GM12878 (cell line): ENCODE data around the gene LCN1. TPM values are rescaled to one million over a fixed set of nuclear protein-coding genes. Genes with fewer than 3 reads are reported as not detected.

Experiments used
- ATAC-seq: fragments of 200-7000 bp; cut with Tn5 transposase; 3 replicates; pipeline ENCODE4 v1.9.1; 2020; ENCODE audit warnings: mild to moderate bottlenecking, moderate library complexity
- BruUV-seq: library from RNA; stranded (reverse); fragments of 400-500 nt; replicated peaks from 2 replicates; lab custom pipeline; 2021; lab: Mats Ljungman, UMichigan
- CTCF ChIA-PET: fragments of 300-600 bp; sonication (Branson Sonifier 250); formaldehyde crosslinking; extraction: SDS; loops from one replicate; lab custom pipeline; 2021; ENCODE audit warnings: inconsistent platforms; lab: Yijun Ruan, JAX
- POLR2A ChIA-PET: fragments of 350-600 bp; formaldehyde crosslinking; extraction: SDS; loops from one replicate; lab custom pipeline; 2021; ENCODE audit warnings: inconsistent platforms; lab: Charles Lee
- RAD21 ChIA-PET: fragments of 300-600 bp; sonication (Branson Sonifier 250); formaldehyde crosslinking; loops from one replicate; lab custom pipeline; 2023; ENCODE audit warnings: antibody characterized with exemption; ENCODE audit not compliant: unreplicated experiment; lab: Charles Lee
- SMC1A ChIA-PET: fragments of 300-600 bp; sonication (Branson Sonifier 250); formaldehyde crosslinking; loops from one replicate; lab custom pipeline; 2023; ENCODE audit not compliant: unreplicated experiment, uncharacterized antibody; lab: Charles Lee
- DNase-seq: peaks from one replicate; pipeline ENCODE4 v3.0.0-alpha.2; 2011; ENCODE audit warnings: low read depth, low spot score
- FAIRE-seq: peaks from 3 replicates; lab custom pipeline; 2011; peaks lifted over from hg19 to GRCh38; lab: Jason Lieb, UNC
- H2AFZ ChIP-seq: 2 replicates; pipeline ENCODE4 v1.6.0; 2011; ENCODE audit warnings: low read depth, low read length, control low read depth; ENCODE audit not compliant: control insufficient read depth
- H3K27ac ChIP-seq: 2 replicates; pipeline ENCODE4 v1.5.1; 2011; ENCODE audit warnings: control low read depth; ENCODE audit not compliant: control insufficient read depth, insufficient read depth
- H3K27me3 ChIP-seq, 2 experiments: replicated peaks in 1 of 2; 2 replicates each; pipeline versions ENCODE4 v1.6.0 to v1.6.1; 2011; ENCODE audit warnings: low read length in 1 of 2; ENCODE audit not compliant: control insufficient read depth in 2 of 2, insufficient read depth in 2 of 2
- H3K36me3 ChIP-seq, 2 experiments: 2 replicates each; pipeline ENCODE4 v1.5.1; 2011; ENCODE audit warnings: low read length in 1 of 2; ENCODE audit not compliant: control insufficient read depth in 2 of 2, insufficient read depth in 2 of 2
- H3K4me1 ChIP-seq: 2 replicates; pipeline ENCODE4 v1.6.1; 2011; ENCODE audit warnings: mild to moderate bottlenecking, low read length, moderate library complexity, mixed read lengths; ENCODE audit not compliant: control insufficient read depth, insufficient read depth
- H3K4me2 ChIP-seq: 2 replicates; pipeline ENCODE4 v1.6.0; 2011; ENCODE audit warnings: control low read depth; ENCODE audit not compliant: control insufficient read depth, insufficient read depth
- H3K4me3 ChIP-seq: fragments of 200-600 bp; sonication (generic); 2 replicates; pipeline ENCODE4 v1.5.1; 2016
- H3K79me2 ChIP-seq: 2 replicates; pipeline ENCODE4 v1.6.0; 2011; ENCODE audit warnings: low read length; ENCODE audit not compliant: control insufficient read depth, insufficient read depth
- H3K9ac ChIP-seq: 2 replicates; pipeline ENCODE4 v1.8.0; 2011; ENCODE audit warnings: low read length, control low read depth, mixed read lengths; ENCODE audit not compliant: control insufficient read depth, insufficient read depth
- H3K9me3 ChIP-seq: replicated peaks from 3 replicates; pipeline ENCODE4 v1.5.1; 2011; ENCODE audit warnings: mild to moderate bottlenecking, low read length; ENCODE audit not compliant: control insufficient read depth, insufficient read depth
- H4K20me1 ChIP-seq: 2 replicates; pipeline ENCODE4 v1.6.0; 2011; ENCODE audit not compliant: control insufficient read depth, insufficient read depth
- CBX3 ChIP-seq: fragments of 200-600 bp; sonication (generic); IDR thresholded peaks from 2 replicates; pipeline ENCODE4 v1.6.1; 2016; ENCODE audit warnings: low read depth, borderline replicate concordance
- GATAD2B ChIP-seq: fragments of 450-650 bp; conservative IDR thresholded peaks from 2 replicates; pipeline ENCODE4 v1.6.1; 2017; ENCODE audit warnings: low read depth, mild to moderate bottlenecking, moderate library complexity
- KDM1A ChIP-seq: fragments of 200-600 bp; sonication (generic); IDR thresholded peaks from 2 replicates; pipeline ENCODE4 v1.6.1; 2016; ENCODE audit warnings: borderline replicate concordance
- KLF5 ChIP-seq: fragments of 450-650 bp; IDR thresholded peaks from 2 replicates; pipeline ENCODE4 v1.6.1; 2014; ENCODE audit warnings: mild to moderate bottlenecking; ENCODE audit not compliant: partially characterized antibody
- NR2C2 ChIP-seq: IDR thresholded peaks from 2 replicates; pipeline ENCODE4 v1.6.1; 2011; ENCODE audit warnings: borderline replicate concordance, low read depth; ENCODE audit not compliant: control insufficient read depth, insufficient read length
- RAD21 ChIP-seq: IDR thresholded peaks from 2 replicates; pipeline ENCODE4 v1.6.1; 2011; ENCODE audit warnings: mild to moderate bottlenecking, low read depth, low read length, moderate library complexity; ENCODE audit not compliant: insufficient read depth
- RFX5 ChIP-seq: IDR thresholded peaks from 2 replicates; pipeline ENCODE4 v1.6.1; 2011; ENCODE audit warnings: low read depth, low read length, improper control_type of control experiment
- SIX5 ChIP-seq: IDR thresholded peaks from 2 replicates; pipeline ENCODE4 v1.6.1; 2011; ENCODE audit warnings: mild to moderate bottlenecking, low read depth, low read length, moderate library complexity; ENCODE audit not compliant: severe bottlenecking
- SREBF1 ChIP-seq: IDR thresholded peaks from 2 replicates; pipeline ENCODE4 v1.6.1; 2012; ENCODE audit warnings: mild to moderate bottlenecking, low read length
- ZNF622 ChIP-seq: fragments of 450-650 bp; IDR thresholded peaks from 2 replicates; pipeline ENCODE4 v1.6.1; 2017; ENCODE audit warnings: mild to moderate bottlenecking, inconsistent platforms
- WGBS: methylation state at CpG from one replicate; pipeline ENCODE4 v1.1.6; 2016; ENCODE audit warnings: low lambda C conversion rate; ENCODE audit not compliant: insufficient replicate concordance, insufficient coverage; ENCODE audit errors: missing lambda C conversion rate; 5-methylcytosine and 5-hydroxymethylcytosine counted together
- in situ Hi-C: fragments of 300-500 bp; cut with MboI; formaldehyde crosslinking; loops from 9 replicates; pipeline ENCODE4 v1.14.3; 2018; ENCODE audit warnings: mixed read lengths
- intact Hi-C: fragments of 100-400 bp; cut with micrococcal nuclease; formaldehyde crosslinking; loops from one replicate; pipeline ENCODE4 v1.14.2; 2022; ENCODE audit not compliant: unreplicated experiment
- polyA plus RNA-seq, 11 experiments: library from polyadenylated mRNA; depleted of rRNA in 4 of 11; unstranded in 6 of 11; stranded (reverse) in 5 of 11; fragments of >200 nt; fragmentation: Nextera tagmentation in 4 of 11; fragmentation: Illumina TruSeq in 1 of 11; extraction: Ambion mirVana in 4 of 11; extraction: Trizol in 1 of 11; gene quantifications; 1 replicate in 1 of 11; 2 replicates in 10 of 11; pipeline versions ENCODE4 v1.2.1 to v1.2.3, GENCODE V29; 2011 to 2016; ENCODE audit warnings: inconsistent platforms in 2 of 11, missing spikeins in 2 of 11, low read depth in 1 of 11
- total RNA-seq, 4 experiments: library from RNA; depleted of rRNA in 3 of 4; stranded (reverse); fragments of >200 nt in 3 of 4; fragmentation: Illumina TruSeq in 1 of 4; extraction: Trizol in 1 of 4; gene quantifications; 2 replicates each; pipeline versions ENCODE4 v1.2.1 to v1.2.3, GENCODE V29; 2013 to 2021
- TF ChIP-seq, protein P1 (sequence below): fragments of 450-650 bp; IDR thresholded peaks from 2 replicates; pipeline ENCODE4 v1.6.1; 2016; ENCODE audit warnings: mild to moderate bottlenecking
- TF ChIP-seq, protein P2 (sequence below): fragments of 450-650 bp; IDR thresholded peaks from 2 replicates; pipeline ENCODE4 v1.6.1; 2018; ENCODE audit warnings: mild to moderate bottlenecking, low read depth, moderate library complexity; ENCODE audit not compliant: partially characterized antibody
- TF ChIP-seq, protein P3 (sequence below), 3 experiments: IDR thresholded peaks in 2 of 3; conservative IDR thresholded peaks in 1 of 3; 2 replicates each; pipeline ENCODE4 v1.5.1; 2011; ENCODE audit warnings: low read depth in 3 of 3, low read length in 3 of 3, mild to moderate bottlenecking in 3 of 3, control low read depth in 2 of 3, moderate library complexity in 2 of 3, inconsistent platforms in 1 of 3, mixed read lengths in 1 of 3; ENCODE audit not compliant: control insufficient read depth in 2 of 3, insufficient read depth in 1 of 3; ENCODE audit errors: extremely low read depth in 1 of 3

LCN1 gene
- total and polyA plus RNA-seq, 10 of the 15 experiments (the other 5 are each of a cell fraction or from before 2014, with no cell fraction given): not detected

DNA sequence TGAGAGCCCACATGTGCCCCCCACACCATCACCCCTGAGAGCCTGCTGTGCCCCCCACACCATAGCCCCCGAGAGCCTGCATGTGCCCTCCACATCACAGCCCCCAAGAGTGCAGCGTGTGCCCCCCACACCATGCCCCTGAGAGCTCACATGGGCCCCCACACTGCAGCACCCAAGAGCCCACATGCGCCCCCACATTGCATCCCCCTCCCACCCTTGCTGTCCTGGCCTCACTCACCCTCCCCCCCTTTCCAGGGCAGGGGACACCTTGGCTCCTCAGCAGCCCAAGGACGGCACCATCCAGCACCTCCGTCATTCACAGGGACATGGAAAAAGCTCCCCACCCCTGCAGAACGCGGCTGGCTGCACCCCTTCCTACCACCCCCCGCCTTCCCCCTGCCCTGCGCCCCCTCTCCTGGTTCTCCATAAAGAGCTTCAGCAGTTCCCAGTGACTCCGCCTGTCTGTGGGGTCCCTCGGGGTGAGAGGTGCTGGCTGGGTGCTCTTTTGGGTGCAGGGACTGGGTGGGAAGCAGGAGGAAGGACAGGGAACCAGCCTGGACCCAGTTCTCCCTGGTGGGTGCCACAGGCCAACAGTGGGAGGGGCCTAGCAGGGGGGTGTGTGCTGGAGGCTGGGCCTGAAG, 5.0 kb downstream of the LCN1 start (continued):
- TF ChIP-seq NR2C2: no peak
- TF ChIP-seq KDM1A: no peak
- TF ChIP-seq, all 136 proteins: peak for 0

DNA sequence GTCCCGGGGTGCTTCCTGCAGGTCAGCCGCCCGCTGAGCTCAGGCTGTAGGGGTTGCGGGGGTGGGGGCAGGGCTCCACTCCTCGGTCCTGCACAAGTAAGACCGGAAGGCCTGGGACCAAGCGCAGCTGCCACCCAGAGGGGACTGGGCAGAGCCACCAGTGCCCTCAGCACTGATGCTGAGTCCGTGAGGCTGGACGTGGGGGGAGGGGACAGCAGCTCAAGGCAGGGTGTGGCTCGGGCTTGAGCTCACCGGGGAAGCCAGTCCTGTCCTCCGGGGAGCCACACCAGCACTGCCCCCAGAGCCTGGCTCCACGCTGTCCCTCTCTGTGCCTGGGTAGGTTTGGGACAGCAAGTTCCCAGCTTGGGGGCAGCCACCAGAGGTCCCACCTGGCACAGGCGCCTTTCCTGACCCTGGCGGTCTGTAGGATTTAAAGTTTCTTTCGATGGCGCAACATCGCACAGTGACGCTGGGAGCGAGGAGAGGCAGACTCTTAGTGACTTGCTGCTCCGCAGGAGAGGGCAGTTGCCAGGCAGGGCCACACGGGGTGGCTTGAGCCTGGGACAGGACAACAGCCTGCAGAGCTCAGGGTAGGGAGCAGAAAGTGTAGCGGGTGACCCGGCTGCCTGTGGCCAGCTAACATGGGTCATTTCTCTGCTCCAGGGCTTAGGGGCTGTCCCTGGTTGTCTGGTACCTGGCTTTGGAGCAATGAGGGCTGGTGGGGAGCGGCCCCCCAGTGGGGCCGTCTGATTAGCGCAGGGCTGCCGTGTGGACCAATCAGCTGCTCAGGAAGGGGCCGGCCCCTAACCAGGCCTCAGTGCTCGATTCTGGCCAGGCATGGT, 5.7 kb downstream of the LCN1 start:
- Histone ChIP-seq H3K4me1 (no peaks in the 10 kb centered on the region), H3K4me3 (no peak overlapping the region), H3K79me2 (no peaks in the 10 kb centered on the region), H2AFZ (no peak overlapping the region), H4K20me1 (no peaks in the 10 kb centered on the region), H3K27ac (no peak overlapping the region), H3K4me2 (no peak overlapping the region), H3K9me3 (no peaks in the 10 kb centered on the region), H3K36me3 (no peaks in the 10 kb centered on the region), H3K27me3 (peaks cover 0 to 3% of the 10 kb centered on the region in 2 experiments; a peak in 1 of 4 replicates), H3K9ac (no peak overlapping the region)
- intact Hi-C loops (no loop called here), in situ Hi-C loops (no loop called here)
- 64% methylated on average over 28 of the region's 30 CpGs for WGBS
- DNase-seq (no peak), FAIRE-seq (no peak), ATAC-seq (no peak)
- ChIA-PET SMC1A (no interaction called here), RAD21 (no interaction called here), POLR2A (no interaction called here), CTCF (no interaction called here)
- no peak for TF ChIP-seq CBX3
- no peak for TF ChIP-seq SREBF1
- TF ChIP-seq SIX5: no peak
- no peak for TF ChIP-seq KLF5
- TF ChIP-seq RAD21: no peak
- TF ChIP-seq ZNF622: no peak
- TF ChIP-seq, protein P1, sequence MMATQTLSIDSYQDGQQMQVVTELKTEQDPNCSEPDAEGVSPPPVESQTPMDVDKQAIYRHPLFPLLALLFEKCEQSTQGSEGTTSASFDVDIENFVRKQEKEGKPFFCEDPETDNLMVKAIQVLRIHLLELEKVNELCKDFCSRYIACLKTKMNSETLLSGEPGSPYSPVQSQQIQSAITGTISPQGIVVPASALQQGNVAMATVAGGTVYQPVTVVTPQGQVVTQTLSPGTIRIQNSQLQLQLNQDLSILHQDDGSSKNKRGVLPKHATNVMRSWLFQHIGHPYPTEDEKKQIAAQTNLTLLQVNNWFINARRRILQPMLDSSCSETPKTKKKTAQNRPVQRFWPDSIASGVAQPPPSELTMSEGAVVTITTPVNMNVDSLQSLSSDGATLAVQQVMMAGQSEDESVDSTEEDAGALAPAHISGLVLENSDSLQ: no peak
- no peak for TF ChIP-seq RFX5
- TF ChIP-seq GATAD2B: no peak
- TF ChIP-seq, protein P2, sequence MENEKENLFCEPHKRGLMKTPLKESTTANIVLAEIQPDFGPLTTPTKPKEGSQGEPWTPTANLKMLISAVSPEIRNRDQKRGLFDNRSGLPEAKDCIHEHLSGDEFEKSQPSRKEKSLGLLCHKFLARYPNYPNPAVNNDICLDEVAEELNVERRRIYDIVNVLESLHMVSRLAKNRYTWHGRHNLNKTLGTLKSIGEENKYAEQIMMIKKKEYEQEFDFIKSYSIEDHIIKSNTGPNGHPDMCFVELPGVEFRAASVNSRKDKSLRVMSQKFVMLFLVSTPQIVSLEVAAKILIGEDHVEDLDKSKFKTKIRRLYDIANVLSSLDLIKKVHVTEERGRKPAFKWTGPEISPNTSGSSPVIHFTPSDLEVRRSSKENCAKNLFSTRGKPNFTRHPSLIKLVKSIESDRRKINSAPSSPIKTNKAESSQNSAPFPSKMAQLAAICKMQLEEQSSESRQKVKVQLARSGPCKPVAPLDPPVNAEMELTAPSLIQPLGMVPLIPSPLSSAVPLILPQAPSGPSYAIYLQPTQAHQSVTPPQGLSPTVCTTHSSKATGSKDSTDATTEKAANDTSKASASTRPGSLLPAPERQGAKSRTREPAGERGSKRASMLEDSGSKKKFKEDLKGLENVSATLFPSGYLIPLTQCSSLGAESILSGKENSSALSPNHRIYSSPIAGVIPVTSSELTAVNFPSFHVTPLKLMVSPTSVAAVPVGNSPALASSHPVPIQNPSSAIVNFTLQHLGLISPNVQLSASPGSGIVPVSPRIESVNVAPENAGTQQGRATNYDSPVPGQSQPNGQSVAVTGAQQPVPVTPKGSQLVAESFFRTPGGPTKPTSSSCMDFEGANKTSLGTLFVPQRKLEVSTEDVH: no peak
- TF ChIP-seq, protein P3, sequence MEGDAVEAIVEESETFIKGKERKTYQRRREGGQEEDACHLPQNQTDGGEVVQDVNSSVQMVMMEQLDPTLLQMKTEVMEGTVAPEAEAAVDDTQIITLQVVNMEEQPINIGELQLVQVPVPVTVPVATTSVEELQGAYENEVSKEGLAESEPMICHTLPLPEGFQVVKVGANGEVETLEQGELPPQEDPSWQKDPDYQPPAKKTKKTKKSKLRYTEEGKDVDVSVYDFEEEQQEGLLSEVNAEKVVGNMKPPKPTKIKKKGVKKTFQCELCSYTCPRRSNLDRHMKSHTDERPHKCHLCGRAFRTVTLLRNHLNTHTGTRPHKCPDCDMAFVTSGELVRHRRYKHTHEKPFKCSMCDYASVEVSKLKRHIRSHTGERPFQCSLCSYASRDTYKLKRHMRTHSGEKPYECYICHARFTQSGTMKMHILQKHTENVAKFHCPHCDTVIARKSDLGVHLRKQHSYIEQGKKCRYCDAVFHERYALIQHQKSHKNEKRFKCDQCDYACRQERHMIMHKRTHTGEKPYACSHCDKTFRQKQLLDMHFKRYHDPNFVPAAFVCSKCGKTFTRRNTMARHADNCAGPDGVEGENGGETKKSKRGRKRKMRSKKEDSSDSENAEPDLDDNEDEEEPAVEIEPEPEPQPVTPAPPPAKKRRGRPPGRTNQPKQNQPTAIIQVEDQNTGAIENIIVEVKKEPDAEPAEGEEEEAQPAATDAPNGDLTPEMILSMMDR (IDR thresholded peaks at IDR 0.05 in 2 of 3, conservative IDR thresholded peaks at IDR 0.05 in 1 of 3; ENCODE audit: control insufficient read depth in 2 of 3, extremely low read depth in 1 of 3, insufficient read depth in 1 of 3, low read depth in 3 of 3, low read length in 3 of 3): no peak
- no TSS peak for BruUV-seq
